Measurements from ENCODE around the gene PPP2R3A. TPM values are rescaled to one million over a fixed set of nuclear protein-coding genes. Genes with fewer than 3 reads are reported as not detected.
"Not testable (repeated sequence)": the region's sequence is repeated elsewhere in the genome, so short reads cannot be mapped to it uniquely, and the experiment has no call there.

The PPP2R3A gene, protein sequence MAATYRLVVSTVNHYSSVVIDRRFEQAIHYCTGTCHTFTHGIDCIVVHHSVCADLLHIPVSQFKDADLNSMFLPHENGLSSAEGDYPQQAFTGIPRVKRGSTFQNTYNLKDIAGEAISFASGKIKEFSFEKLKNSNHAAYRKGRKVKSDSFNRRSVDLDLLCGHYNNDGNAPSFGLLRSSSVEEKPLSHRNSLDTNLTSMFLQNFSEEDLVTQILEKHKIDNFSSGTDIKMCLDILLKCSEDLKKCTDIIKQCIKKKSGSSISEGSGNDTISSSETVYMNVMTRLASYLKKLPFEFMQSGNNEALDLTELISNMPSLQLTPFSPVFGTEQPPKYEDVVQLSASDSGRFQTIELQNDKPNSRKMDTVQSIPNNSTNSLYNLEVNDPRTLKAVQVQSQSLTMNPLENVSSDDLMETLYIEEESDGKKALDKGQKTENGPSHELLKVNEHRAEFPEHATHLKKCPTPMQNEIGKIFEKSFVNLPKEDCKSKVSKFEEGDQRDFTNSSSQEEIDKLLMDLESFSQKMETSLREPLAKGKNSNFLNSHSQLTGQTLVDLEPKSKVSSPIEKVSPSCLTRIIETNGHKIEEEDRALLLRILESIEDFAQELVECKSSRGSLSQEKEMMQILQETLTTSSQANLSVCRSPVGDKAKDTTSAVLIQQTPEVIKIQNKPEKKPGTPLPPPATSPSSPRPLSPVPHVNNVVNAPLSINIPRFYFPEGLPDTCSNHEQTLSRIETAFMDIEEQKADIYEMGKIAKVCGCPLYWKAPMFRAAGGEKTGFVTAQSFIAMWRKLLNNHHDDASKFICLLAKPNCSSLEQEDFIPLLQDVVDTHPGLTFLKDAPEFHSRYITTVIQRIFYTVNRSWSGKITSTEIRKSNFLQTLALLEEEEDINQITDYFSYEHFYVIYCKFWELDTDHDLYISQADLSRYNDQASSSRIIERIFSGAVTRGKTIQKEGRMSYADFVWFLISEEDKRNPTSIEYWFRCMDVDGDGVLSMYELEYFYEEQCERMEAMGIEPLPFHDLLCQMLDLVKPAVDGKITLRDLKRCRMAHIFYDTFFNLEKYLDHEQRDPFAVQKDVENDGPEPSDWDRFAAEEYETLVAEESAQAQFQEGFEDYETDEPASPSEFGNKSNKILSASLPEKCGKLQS (N-terminal part only)
- polyA plus RNA-seq (ENCODE audit: insufficient read length in 4 of 4): 10 to 100 TPM; 19.8 to 26.9 (median 24.4) TPM

GRCh38 chr3:135965506-135966270 is at the start of gene PPP2R3A:
PPP2R3A (plus strand) TSS chr3:135965728; CDS start chr3:136001499, 35,771 bp downstream.
- DNase-seq (ENCODE audit: low read depth in 4 of 4, low spot score in 3 of 4): peak; percentile 62 to 81 (median 74)

DNA sequence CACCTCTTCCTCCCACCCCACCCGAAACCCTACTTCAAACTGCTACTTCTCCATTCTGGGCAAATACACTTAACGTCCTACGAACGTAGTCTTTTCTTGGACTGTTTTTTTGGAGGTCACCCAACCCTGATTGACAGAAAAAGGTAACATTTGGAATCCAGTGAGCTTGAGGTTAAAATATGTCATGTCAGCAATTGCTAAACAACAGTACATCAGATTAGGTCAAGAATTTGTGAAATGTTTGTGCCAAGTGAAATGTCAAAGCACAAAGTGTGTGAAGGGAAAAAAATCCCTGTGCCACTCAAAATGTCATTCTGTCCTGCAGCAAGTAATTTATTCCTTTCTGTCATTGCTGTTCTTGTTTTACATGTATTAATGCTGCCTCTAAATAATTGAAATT is 49.2 kb upstream of the PPP2R3A start:
- no peak for DNase-seq (ENCODE audit: low read depth in 4 of 4, low spot score in 3 of 4)

- DNase-seq (ENCODE audit: low read depth in 4 of 4, low spot score in 3 of 4): no peak
Measured at GRCh38 chr3:135917076-135917475, 48.5 kb upstream of the PPP2R3A start.

GRCh38 chr3:135917927-135918597 is 47.5 kb upstream of the PPP2R3A start:
- DNase-seq (ENCODE audit: low read depth in 4 of 4, low spot score in 3 of 4): no peak

- DNase-seq (ENCODE audit: low read depth in 4 of 4, low spot score in 3 of 4): no peak
Measured at GRCh38 chr3:135918600-135918999, 46.9 kb upstream of the PPP2R3A start.

- DNase-seq (ENCODE audit: low read depth in 4 of 4, low spot score in 3 of 4): no peak
Measured at GRCh38 chr3:135920275-135920674, 45.3 kb upstream of the PPP2R3A start.

DNA sequence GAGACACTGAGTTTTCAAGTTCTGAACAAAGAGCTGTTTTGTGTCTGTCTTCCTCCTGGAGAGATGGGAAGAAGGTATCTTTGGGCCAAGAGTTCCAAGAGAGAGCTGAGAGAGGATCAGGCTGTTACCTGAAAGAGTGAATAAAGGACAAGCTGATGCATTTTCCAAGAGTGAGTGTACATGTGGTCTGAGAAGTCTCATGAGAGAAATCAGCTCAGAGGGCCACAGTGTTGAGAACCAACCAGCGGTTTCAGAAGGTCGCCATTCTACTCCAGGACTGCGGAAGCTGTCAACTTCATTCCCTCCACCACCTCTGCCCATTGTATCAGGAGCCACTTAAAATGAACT is 42.7 kb upstream of the PPP2R3A start:
- DNase-seq (ENCODE audit: low read depth in 4 of 4, low spot score in 3 of 4): no peak

DNA sequence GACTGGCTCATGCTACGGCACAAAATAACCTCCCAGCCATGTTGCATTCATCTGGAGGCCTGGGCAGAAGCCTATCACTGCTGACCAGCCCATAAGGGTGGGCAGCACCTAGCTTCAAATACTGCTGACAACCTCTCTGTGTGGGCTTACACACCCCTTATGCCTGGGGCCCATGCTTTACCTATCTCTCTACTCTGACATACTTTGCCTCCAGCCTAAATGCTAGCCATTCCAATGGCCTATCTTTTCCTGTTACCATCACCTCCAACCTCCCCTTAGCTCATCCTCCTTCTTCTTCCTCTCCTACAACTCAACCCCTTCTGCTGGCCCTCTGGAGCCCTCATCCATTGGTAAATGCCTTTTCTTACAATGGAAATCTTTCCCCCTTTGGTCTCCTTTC is 41.0 kb upstream of the PPP2R3A start:
- no peak for DNase-seq (ENCODE audit: low read depth in 4 of 4, low spot score in 3 of 4)

- no peak for DNase-seq (ENCODE audit: low read depth in 4 of 4, low spot score in 3 of 4)
Measured at GRCh38 chr3:135926664-135927063, 38.9 kb upstream of the PPP2R3A start.

DNA sequence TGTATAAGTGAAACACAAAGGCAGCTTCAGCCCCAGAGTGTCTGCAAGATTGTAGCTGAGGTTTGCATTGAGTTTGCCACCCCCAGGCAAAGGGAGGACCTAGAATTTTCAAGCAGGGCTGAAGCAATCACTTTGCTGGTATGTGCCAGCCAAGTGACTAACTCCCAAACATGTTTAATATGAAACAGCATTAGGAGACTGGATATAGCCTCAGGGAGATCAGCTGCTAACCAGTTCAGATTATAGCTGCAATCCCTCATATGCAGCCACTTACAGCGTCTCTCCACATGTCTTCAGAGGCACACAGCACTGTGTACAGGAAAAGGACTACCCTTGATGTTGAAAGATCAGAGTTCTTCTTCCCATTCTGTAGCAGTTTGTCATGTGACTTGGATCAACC is 38.4 kb upstream of the PPP2R3A start:
- no peak for DNase-seq (ENCODE audit: low read depth in 4 of 4, low spot score in 3 of 4)

GRCh38 chr3:135929670-135930069 is 35.9 kb upstream of the PPP2R3A start:
- no peak for DNase-seq (ENCODE audit: low read depth in 4 of 4, low spot score in 3 of 4)

DNA sequence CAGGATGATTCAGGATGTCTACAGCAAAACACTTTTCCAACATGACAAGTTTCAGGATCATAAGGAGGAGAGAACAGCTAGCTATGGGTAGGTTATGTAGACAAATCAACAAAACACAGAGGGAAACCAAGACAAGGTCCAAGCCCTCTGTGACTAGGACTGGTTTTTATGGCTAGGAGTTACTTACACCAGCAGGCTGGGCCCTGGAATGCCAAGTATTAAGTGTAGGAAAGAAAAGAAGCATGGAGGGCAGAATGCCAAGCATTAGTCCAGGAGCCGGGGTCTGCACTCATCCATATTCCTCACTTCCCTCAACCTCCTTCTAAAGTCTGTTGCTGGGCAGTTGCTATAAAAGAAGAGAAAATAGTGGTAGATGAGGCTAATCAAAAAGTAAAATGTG is 35.3 kb upstream of the PPP2R3A start:
- no peak for DNase-seq (ENCODE audit: low read depth in 4 of 4, low spot score in 3 of 4)

DNA sequence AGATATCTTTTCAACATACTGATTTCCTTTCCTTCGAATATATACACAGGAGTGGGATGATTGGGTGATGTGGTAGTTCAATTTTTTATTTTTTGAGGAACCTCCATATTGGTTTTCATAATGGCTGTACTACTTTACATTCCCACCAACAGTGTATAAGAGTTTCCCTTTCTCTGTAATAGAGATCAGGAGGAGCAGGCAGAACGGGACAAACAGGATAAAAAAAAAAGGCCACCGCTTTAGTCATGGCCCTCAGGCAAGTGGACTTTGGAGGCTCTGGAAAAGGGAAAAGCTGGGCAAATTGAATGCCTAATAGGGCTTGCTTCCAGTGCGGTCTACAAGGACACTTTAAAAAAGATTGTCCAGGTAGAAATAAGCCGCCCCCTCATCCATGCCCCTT is 30.4 kb upstream of the PPP2R3A start:
- DNase-seq (ENCODE audit: low read depth in 4 of 4, low spot score in 3 of 4): not testable (repeated sequence)

DNA sequence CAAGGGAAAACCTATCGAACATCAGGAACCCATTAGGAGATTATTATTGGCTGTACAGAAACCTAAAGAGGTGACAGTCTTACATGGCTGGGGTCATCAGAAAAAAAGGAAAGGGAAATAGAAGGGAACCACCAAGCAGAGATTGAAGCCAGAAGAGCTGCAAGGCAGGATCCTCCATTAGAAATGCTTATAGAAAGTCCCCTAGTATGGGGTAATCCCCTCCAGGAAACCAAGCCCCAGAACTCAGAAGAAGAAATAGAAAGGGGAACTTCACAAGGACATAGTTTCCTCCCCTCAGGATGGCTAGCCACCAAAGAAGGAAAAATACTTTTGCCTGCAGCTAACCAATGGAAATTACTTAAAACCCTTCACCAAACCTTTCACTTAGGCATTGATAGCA is 27.8 kb upstream of the PPP2R3A start:
- DNase-seq (ENCODE audit: low read depth in 4 of 4, low spot score in 3 of 4): not testable (repeated sequence)

DNA sequence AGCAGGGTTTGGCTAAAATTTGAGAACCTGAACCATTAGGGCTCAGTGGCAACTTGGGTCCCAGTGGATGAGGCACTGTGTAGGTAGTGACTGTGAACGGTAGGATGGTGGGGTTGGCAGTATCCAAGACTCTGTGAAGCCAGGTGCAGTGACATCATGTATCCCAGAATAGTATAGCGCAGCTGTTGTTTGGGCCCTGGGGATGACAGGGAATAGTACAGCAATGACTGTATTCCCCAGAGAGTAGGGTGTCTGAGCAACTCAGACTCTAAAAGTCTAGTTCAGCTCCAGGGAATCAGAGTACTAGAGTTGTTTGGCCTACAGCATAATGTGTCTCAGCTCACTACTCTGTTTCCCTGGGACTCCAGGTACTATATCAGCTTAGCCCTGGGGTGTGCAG is 20.7 kb upstream of the PPP2R3A start:
- no peak for DNase-seq (ENCODE audit: low read depth in 4 of 4, low spot score in 3 of 4)

GRCh38 chr3:135950941-135951340 is 14.6 kb upstream of the PPP2R3A start:
- DNase-seq (ENCODE audit: low read depth in 4 of 4, low spot score in 3 of 4): no peak

DNA sequence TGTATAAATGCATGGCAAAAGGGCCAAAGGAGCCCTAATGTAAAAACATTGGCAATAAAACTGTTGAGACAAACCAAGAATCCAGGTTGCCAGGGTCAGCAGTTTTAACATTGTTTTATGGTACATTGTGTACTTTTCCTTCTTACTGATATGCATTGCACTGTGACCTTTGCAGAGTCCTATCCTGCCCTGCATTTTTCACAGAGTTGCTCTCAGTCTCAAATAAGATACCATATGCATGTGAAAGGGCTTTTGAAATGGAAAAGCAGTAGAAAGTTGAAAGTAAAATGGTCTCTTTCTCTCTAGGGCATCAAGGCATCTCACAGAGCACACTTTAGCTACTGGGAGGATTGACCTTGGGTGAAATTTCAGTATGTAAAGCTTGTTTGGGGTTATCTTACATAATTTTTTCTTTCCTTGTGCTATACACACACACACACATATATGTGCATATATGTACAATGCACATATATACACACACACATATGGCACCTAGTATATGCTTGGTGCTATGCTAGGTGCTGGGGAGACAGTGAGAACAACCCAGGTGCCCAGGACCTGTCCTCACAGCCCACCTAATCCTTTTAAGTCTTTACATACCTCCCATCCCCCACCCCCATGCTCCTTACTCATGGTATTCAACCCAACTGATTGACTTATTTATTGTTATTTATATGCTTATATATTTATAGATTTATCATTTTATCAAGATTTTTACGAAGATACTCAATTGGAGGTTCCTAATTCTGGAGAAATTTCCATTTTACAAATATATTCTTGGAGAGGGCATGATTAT is 1.2 kb upstream of the PPP2R3A start:
- no peak for DNase-seq (ENCODE audit: low read depth in 4 of 4, low spot score in 3 of 4)

DNA sequence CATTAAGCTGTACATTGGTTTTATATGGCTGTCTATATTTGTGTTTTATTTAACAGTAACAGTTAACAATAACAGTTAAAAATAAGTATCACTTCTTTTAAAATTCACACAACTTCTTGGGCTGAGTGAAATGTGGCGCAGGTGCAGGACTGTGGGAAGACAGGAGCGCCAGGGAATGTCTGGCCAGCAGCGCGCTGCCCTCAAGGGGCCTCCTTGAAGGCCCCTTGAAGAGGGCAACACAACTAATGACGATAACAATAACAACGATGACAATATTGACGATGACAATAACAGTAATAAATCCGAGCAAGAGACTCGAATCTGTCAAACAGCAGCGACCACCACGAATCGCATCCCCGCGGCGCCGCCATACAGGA is 411 bp upstream of the PPP2R3A start:
- peak in 1 of 4 donors; percentile 44 for DNase-seq (ENCODE audit: low read depth in 4 of 4, low spot score in 3 of 4)
